Parathyroid adenoma (tissue), 2 donors: ENCODE results near the gene MPP4.

Experiments used
- H2AFZ ChIP-seq: fragments of 300-600 bp; sonication (generic); one replicate; pipeline ENCODE4 v1.7.0; 2017; ENCODE audit warnings: antibody characterized with exemption, mild to moderate bottlenecking
- H3K27ac ChIP-seq: fragments of 300-600 bp; sonication (generic); one replicate; pipeline ENCODE4 v1.7.0; 2017
- H3K27me3 ChIP-seq: fragments of 300-600 bp; sonication (generic); one replicate; pipeline ENCODE4 v1.7.0; 2017; ENCODE audit warnings: low read length; ENCODE audit not compliant: control insufficient read depth, insufficient read depth
- H3K36me3 ChIP-seq: fragments of 300-600 bp; sonication (generic); one replicate; pipeline ENCODE4 v1.7.0; 2017; ENCODE audit warnings: low read length; ENCODE audit not compliant: control insufficient read depth, insufficient read depth
- H3K4me1 ChIP-seq: fragments of 300-600 bp; sonication (generic); one replicate; pipeline ENCODE4 v1.7.0; 2017; ENCODE audit warnings: control low read depth
- H3K4me2 ChIP-seq: fragments of 300-600 bp; sonication (generic); one replicate; pipeline ENCODE4 v1.7.0; 2017; ENCODE audit warnings: low read length
- H3K4me3 ChIP-seq: fragments of 300-600 bp; sonication (generic); one replicate; pipeline ENCODE4 v1.7.0; 2017; ENCODE audit warnings: low read depth, low read length
- H3K79me2 ChIP-seq: fragments of 300-600 bp; sonication (generic); one replicate; pipeline ENCODE4 v1.7.0; 2017; ENCODE audit warnings: control low read depth
- H3K9ac ChIP-seq: fragments of 300-600 bp; sonication (generic); one replicate; pipeline ENCODE4 v1.7.0; 2017; ENCODE audit warnings: mild to moderate bottlenecking
- H3K9me3 ChIP-seq: fragments of 300-600 bp; sonication (generic); one replicate; pipeline ENCODE4 v1.7.0; 2017; ENCODE audit warnings: low read length; ENCODE audit not compliant: control insufficient read depth
- CTCF ChIP-seq: fragments of 300-600 bp; sonication (generic); IDR thresholded peaks from one replicate; pipeline ENCODE4 v1.7.0; 2017; ENCODE audit warnings: antibody characterized with exemption, mild to moderate bottlenecking
- donor health status: primary hyperparathyroidism.

Gene MPP4

GRCh38 chr2:201642086-201642578 is 56.3 kb downstream of the MPP4 start:
- H3K4me3 ChIP-seq: peak overlapping the region; percentile 95
- peaks cover 6% of the 10 kb centered on the region for H3K4me1 ChIP-seq
- no peaks in the 10 kb centered on the region for H3K27me3 ChIP-seq
- no peaks in the 10 kb centered on the region for H3K79me2 ChIP-seq
- peak overlapping the region; percentile 83 for H3K27ac ChIP-seq
- H3K36me3 ChIP-seq: no peaks in the 10 kb centered on the region
- H3K4me2 ChIP-seq: peak overlapping the region; percentile 93
- H2AFZ ChIP-seq: peak overlapping the region; percentile 83
- H3K9ac ChIP-seq: peak overlapping the region; percentile 61
- no peak for TF ChIP-seq CTCF
- no peaks in the 10 kb centered on the region for H3K9me3 ChIP-seq

GRCh38 chr2:201639205-201639604 is 59.2 kb downstream of the MPP4 start:
- Histone ChIP-seq H3K9ac (no peak overlapping the region), H2AFZ (no peak overlapping the region), H3K4me2 (no peak overlapping the region), H3K27me3 (no peaks in the 10 kb centered on the region), H3K79me2 (no peaks in the 10 kb centered on the region), H3K27ac (no peak overlapping the region), H3K36me3 (no peaks in the 10 kb centered on the region), H3K9me3 (no peaks in the 10 kb centered on the region), H3K4me3 (no peak overlapping the region), H3K4me1 (peaks cover 6% of the 10 kb centered on the region)
- TF ChIP-seq CTCF: no peak

DNA sequence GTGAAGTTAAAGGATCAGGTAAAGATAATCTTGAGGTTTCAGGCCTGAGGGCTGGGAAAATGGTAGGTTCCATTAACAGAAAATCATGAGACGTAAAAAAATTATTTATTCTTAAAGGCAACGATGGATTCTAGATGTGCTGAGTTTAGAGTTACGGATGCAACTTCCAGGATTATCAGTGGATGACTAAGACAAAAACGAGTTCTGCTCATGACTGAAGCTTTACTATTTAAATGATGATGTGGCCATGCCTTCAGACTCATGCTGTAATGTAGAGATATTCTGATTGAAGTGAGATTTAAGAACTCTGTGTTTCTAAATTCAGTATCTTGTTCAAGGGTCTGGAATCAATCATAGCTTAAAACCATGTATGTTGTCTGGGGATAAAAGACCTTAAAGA is 60.1 kb downstream of the MPP4 start:
- no peak overlapping the region for H3K4me2 ChIP-seq
- no peak overlapping the region for H3K4me3 ChIP-seq
- TF ChIP-seq CTCF: no peak
- H3K9me3 ChIP-seq: no peaks in the 10 kb centered on the region
- no peaks in the 10 kb centered on the region for H3K27me3 ChIP-seq
- no peaks in the 10 kb centered on the region for H3K79me2 ChIP-seq
- H2AFZ ChIP-seq: no peak overlapping the region
- no peak overlapping the region for H3K9ac ChIP-seq
- H3K27ac ChIP-seq: no peak overlapping the region
- H3K36me3 ChIP-seq: no peaks in the 10 kb centered on the region
- no peaks in the 10 kb centered on the region for H3K4me1 ChIP-seq

DNA sequence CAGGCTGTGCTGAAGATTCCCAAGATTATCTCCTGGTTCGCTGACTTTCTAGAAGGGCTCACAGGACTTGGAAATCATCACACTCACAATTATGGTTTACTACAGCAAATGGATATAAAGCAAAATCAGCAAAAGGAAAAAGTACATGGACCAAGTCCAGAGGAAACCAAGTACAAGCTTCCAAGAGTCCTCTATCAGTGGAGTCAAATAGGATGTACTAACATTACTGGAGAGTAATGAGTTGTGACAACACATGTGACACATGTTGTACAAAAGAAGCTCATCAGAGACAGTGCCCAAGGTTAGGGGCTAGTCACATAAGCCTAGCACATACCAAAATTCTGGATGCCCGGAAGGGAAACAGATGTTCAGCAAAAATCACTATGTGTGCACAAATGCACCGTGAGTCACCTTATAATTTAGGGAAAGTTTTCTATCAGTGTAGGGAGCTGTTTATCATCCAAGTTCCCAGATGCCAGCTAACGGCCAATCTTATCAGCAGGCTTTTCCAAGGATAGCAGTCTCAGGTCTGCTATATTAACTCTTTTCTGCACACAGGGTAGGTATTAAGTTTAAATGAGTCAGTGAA is 64.7 kb downstream of the MPP4 start:
- Histone ChIP-seq H3K4me1 (no peaks in the 10 kb centered on the region), H3K4me3 (no peak overlapping the region), H3K9me3 (no peaks in the 10 kb centered on the region), H3K27ac (no peak overlapping the region), H3K27me3 (no peaks in the 10 kb centered on the region), H3K36me3 (no peaks in the 10 kb centered on the region), H3K9ac (no peak overlapping the region), H3K4me2 (no peak overlapping the region), H2AFZ (no peak overlapping the region), H3K79me2 (no peaks in the 10 kb centered on the region)
- no peak for TF ChIP-seq CTCF

GRCh38 chr2:201631041-201631440 is 67.4 kb downstream of the MPP4 start:
- Histone ChIP-seq H3K4me2 (no peak overlapping the region), H3K27ac (no peak overlapping the region), H3K4me3 (no peak overlapping the region), H3K27me3 (no peaks in the 10 kb centered on the region), H3K79me2 (no peaks in the 10 kb centered on the region), H2AFZ (no peak overlapping the region), H3K36me3 (no peaks in the 10 kb centered on the region), H3K9ac (no peak overlapping the region), H3K4me1 (no peaks in the 10 kb centered on the region), H3K9me3 (no peaks in the 10 kb centered on the region)
- no peak for TF ChIP-seq CTCF
